Measurements from ENCODE around the gene SPATA46. TPM values are rescaled to one million over a fixed set of nuclear protein-coding genes. Genes with fewer than 3 reads are reported as not detected.
"Not testable (repeated sequence)": the region's sequence is repeated elsewhere in the genome, so short reads cannot be mapped to it uniquely, and the experiment has no call there.

SPATA46 gene
- total RNA-seq, result under 1 TPM in 1 of 2 donors, not detected in 1; 0.62 TPM

GRCh38 chr1:162376691-162377090 lies at the start of gene SPATA46:
SPATA46 (minus strand) TSS chr1:162376854; CDS start chr1:162376790, 64 bp downstream.
- no peaks in the 10 kb centered on the region for H3K27me3 ChIP-seq (replicated peaks; ENCODE audit: insufficient read depth)
- H3K4me1 ChIP-seq (replicated peaks), result no peaks in the 10 kb centered on the region
- DNase-seq (ENCODE audit: low spot score), result no peak
- H3K9me3 ChIP-seq, result no peaks in the 10 kb centered on the region
- no peaks in the 10 kb centered on the region for H3K36me3 ChIP-seq
- 90% methylated on average over 5 of the region's 5 CpGs for WGBS
- H3K4me3 ChIP-seq, result no peak within 1 kb of the TSS
- no peak for TF ChIP-seq CTCF (IDR thresholded peaks at IDR 0.05)
- no peak for TF ChIP-seq POLR2AphosphoS5 (IDR thresholded peaks at IDR 0.05)
- no peak for TF ChIP-seq POLR2A (IDR thresholded peaks at IDR 0.05)
- intact Hi-C loops (cut with DNase I), result no loop called here
- H3K27ac ChIP-seq, result no peak within 1 kb of the TSS

GRCh38 chr1:162422662-162423375 lies 46.2 kb upstream of the SPATA46 start:
- intact Hi-C loops (cut with DNase I), result no loop called here
- Histone ChIP-seq H3K4me1 (replicated peaks) (no peaks in the 10 kb centered on the region), H3K27ac (no peak overlapping the region), H3K9me3 (no peaks in the 10 kb centered on the region), H3K4me3 (no peak overlapping the region), H3K36me3 (no peaks in the 10 kb centered on the region), H3K27me3 (replicated peaks; ENCODE audit: insufficient read depth) (no peaks in the 10 kb centered on the region)
- no peak for DNase-seq (ENCODE audit: low spot score)
- WGBS, result 83% methylated on average over 10 of the region's 10 CpGs
- TF ChIP-seq POLR2AphosphoS5 (IDR thresholded peaks at IDR 0.05) (no peak), POLR2A (IDR thresholded peaks at IDR 0.05) (no peak), CTCF (IDR thresholded peaks at IDR 0.05) (no peak)

- Histone ChIP-seq H3K4me1 (replicated peaks) (no peaks in the 10 kb centered on the region), H3K27me3 (replicated peaks; ENCODE audit: insufficient read depth) (no peaks in the 10 kb centered on the region), H3K4me3 (no peak overlapping the region), H3K36me3 (no peaks in the 10 kb centered on the region), H3K9me3 (no peaks in the 10 kb centered on the region), H3K27ac (no peak overlapping the region)
- no peak for DNase-seq (ENCODE audit: low spot score)
- TF ChIP-seq POLR2AphosphoS5 (IDR thresholded peaks at IDR 0.05) (no peak), POLR2A (IDR thresholded peaks at IDR 0.05) (no peak), CTCF (IDR thresholded peaks at IDR 0.05) (no peak)
- 13% methylated on average over 5 of the region's 5 CpGs for WGBS
- intact Hi-C loops (cut with DNase I), result no loop called here
Observed at GRCh38 chr1:162421258-162422164, 44.9 kb upstream of the SPATA46 start.

GRCh38 chr1:162420120-162420519 lies 43.5 kb upstream of the SPATA46 start:
- Histone ChIP-seq H3K9me3 (no peaks in the 10 kb centered on the region), H3K4me1 (replicated peaks) (no peaks in the 10 kb centered on the region), H3K27ac (no peak overlapping the region), H3K27me3 (replicated peaks; ENCODE audit: insufficient read depth) (no peaks in the 10 kb centered on the region), H3K36me3 (no peaks in the 10 kb centered on the region), H3K4me3 (no peak overlapping the region)
- no peak for TF ChIP-seq CTCF (IDR thresholded peaks at IDR 0.05)
- TF ChIP-seq POLR2A (IDR thresholded peaks at IDR 0.05), result no peak
- TF ChIP-seq POLR2AphosphoS5 (IDR thresholded peaks at IDR 0.05), result no peak
- no peak for DNase-seq (ENCODE audit: low spot score)
- WGBS, result 91% methylated on average over 3 of the region's 3 CpGs
- intact Hi-C loops (cut with DNase I), result no loop called here

GRCh38 chr1:162419450-162419931 lies 42.8 kb upstream of the SPATA46 start:
- H3K4me1 ChIP-seq (replicated peaks); H3K4me3 ChIP-seq; H3K27ac ChIP-seq; H3K27me3 ChIP-seq (replicated peaks; ENCODE audit: insufficient read depth); H3K36me3 ChIP-seq; H3K9me3 ChIP-seq; DNase-seq (ENCODE audit: low spot score); intact Hi-C loops (cut with DNase I): not testable (repeated sequence)
- 34% methylated on average over 9 of the region's 9 CpGs for WGBS

- DNase-seq (ENCODE audit: low spot score); H3K4me1 ChIP-seq (replicated peaks); H3K36me3 ChIP-seq; H3K9me3 ChIP-seq; H3K27me3 ChIP-seq (replicated peaks; ENCODE audit: insufficient read depth); H3K27ac ChIP-seq; H3K4me3 ChIP-seq; intact Hi-C loops (cut with DNase I): not testable (repeated sequence)
- 76% methylated on average over 7 of the region's 7 CpGs for WGBS
Observed at GRCh38 chr1:162418584-162418983, 41.9 kb upstream of the SPATA46 start.

Measured in prostate gland (tissue), 2 donors.